IPS-20b (cell line): ENCODE measurements around the gene DEFB108B.
"Not testable (repeated sequence)": the region's sequence is repeated elsewhere in the genome, so short reads cannot be mapped to it uniquely, and the experiment has no call there.

ENCODE experiments used
- H3K27ac ChIP-seq: one replicate; pipeline ENCODE4 v1.5.1; 2013; ENCODE audit warnings: low read length
- H3K27me3 ChIP-seq: 2 replicates; pipeline ENCODE4 v1.6.1; 2013; ENCODE audit warnings: mild to moderate bottlenecking, low read length, inconsistent platforms; ENCODE audit not compliant: insufficient read depth
- H3K36me3 ChIP-seq: 2 replicates; pipeline ENCODE4 v1.6.1; 2013; ENCODE audit warnings: low read depth, mild to moderate bottlenecking, inconsistent platforms, low read length, moderate library complexity; ENCODE audit not compliant: insufficient read depth
- H3K4me1 ChIP-seq: 2 replicates; pipeline ENCODE4 v1.6.1; 2013; ENCODE audit warnings: mild to moderate bottlenecking, control low read depth, inconsistent platforms, low read length, moderate library complexity; ENCODE audit not compliant: insufficient read depth
- H3K4me3 ChIP-seq: 2 replicates; pipeline ENCODE4 v1.5.1; 2013; ENCODE audit warnings: mild to moderate bottlenecking, low read length, inconsistent platforms
- H3K9ac ChIP-seq: 2 replicates; pipeline ENCODE4 v1.6.1; 2013; ENCODE audit warnings: low read depth, mild to moderate bottlenecking, inconsistent platforms, low read length, moderate library complexity
- H3K9me3 ChIP-seq: 2 replicates; pipeline ENCODE4 v1.6.1; 2013; ENCODE audit warnings: mild to moderate bottlenecking, low read depth, low read length, inconsistent platforms; ENCODE audit not compliant: insufficient read depth

DEFB108B gene

GRCh38 chr11:71842720-71843119 lies 9.7 kb downstream of the DEFB108B start:
- H3K9me3 ChIP-seq, H3K4me1 ChIP-seq, H3K27me3 ChIP-seq, H3K27ac ChIP-seq, H3K9ac ChIP-seq, H3K4me3 ChIP-seq, H3K36me3 ChIP-seq: not testable (repeated sequence)

GRCh38 chr11:71843355-71843754 lies 10.4 kb downstream of the DEFB108B start:
- H3K9me3 ChIP-seq, H3K27me3 ChIP-seq, H3K4me1 ChIP-seq, H3K4me3 ChIP-seq, H3K9ac ChIP-seq, H3K36me3 ChIP-seq: not testable (repeated sequence)
- peak overlapping the region; percentile 64 for H3K27ac ChIP-seq

GRCh38 chr11:71843858-71844257 lies 10.9 kb downstream of the DEFB108B start:
- Histone ChIP-seq H3K4me1 (peaks cover 5% of the 10 kb centered on the region), H3K4me3 (no peak overlapping the region), H3K36me3 (no peaks in the 10 kb centered on the region), H3K9me3 (no peaks in the 10 kb centered on the region), H3K27ac (peak overlapping the region; percentile 64), H3K9ac (peak overlapping the region; percentile 37; the same call in 1 of the 2 replicates), H3K27me3 (no peaks in the 10 kb centered on the region)

- H3K4me3 ChIP-seq, H3K4me1 ChIP-seq, H3K9ac ChIP-seq, H3K27me3 ChIP-seq, H3K36me3 ChIP-seq, H3K27ac ChIP-seq, H3K9me3 ChIP-seq: not testable (repeated sequence)
These were observed 20.9 kb downstream of the DEFB108B start for GRCh38 chr11:71853895-71854294.

GRCh38 chr11:71855880-71856279 lies 22.9 kb downstream of the DEFB108B start:
- H3K27me3 ChIP-seq, H3K4me3 ChIP-seq, H3K27ac ChIP-seq, H3K9me3 ChIP-seq, H3K4me1 ChIP-seq, H3K36me3 ChIP-seq, H3K9ac ChIP-seq: not testable (repeated sequence)

GRCh38 chr11:71860835-71861234 lies 27.8 kb downstream of the DEFB108B start:
- H3K4me3 ChIP-seq, H3K4me1 ChIP-seq, H3K27ac ChIP-seq, H3K9me3 ChIP-seq, H3K36me3 ChIP-seq, H3K9ac ChIP-seq, H3K27me3 ChIP-seq: not testable (repeated sequence)

- not testable (repeated sequence) for H3K9ac ChIP-seq, H3K36me3 ChIP-seq, H3K27me3 ChIP-seq, H3K9me3 ChIP-seq, H3K27ac ChIP-seq, H3K4me3 ChIP-seq, H3K4me1 ChIP-seq
These were observed 31.1 kb downstream of the DEFB108B start for GRCh38 chr11:71863978-71864627.

- not testable (repeated sequence) for H3K4me1 ChIP-seq, H3K27me3 ChIP-seq, H3K27ac ChIP-seq, H3K36me3 ChIP-seq, H3K9me3 ChIP-seq, H3K9ac ChIP-seq, H3K4me3 ChIP-seq
These were observed 34.2 kb downstream of the DEFB108B start for GRCh38 chr11:71867209-71867608.

- H3K4me1 ChIP-seq, H3K9me3 ChIP-seq, H3K27ac ChIP-seq, H3K9ac ChIP-seq, H3K4me3 ChIP-seq, H3K36me3 ChIP-seq, H3K27me3 ChIP-seq: not testable (repeated sequence)
These were observed 36.9 kb downstream of the DEFB108B start for GRCh38 chr11:71869931-71870330.

GRCh38 chr11:71870661-71871060 lies 37.7 kb downstream of the DEFB108B start:
- H3K27me3 ChIP-seq, H3K4me3 ChIP-seq, H3K9ac ChIP-seq, H3K36me3 ChIP-seq, H3K9me3 ChIP-seq, H3K4me1 ChIP-seq, H3K27ac ChIP-seq: not testable (repeated sequence)

- H3K4me3 ChIP-seq, H3K9me3 ChIP-seq, H3K27ac ChIP-seq, H3K36me3 ChIP-seq, H3K27me3 ChIP-seq, H3K9ac ChIP-seq, H3K4me1 ChIP-seq: not testable (repeated sequence)
These were observed 43.3 kb downstream of the DEFB108B start for GRCh38 chr11:71876262-71876661.

GRCh38 chr11:71878059-71878458 lies 45.1 kb downstream of the DEFB108B start, which contains the start of gene DEFB131B:
Gene DEFB131B (plus strand): TSS chr11:71878453. CDS start chr11:71878453, 0 bp downstream.
- not testable (repeated sequence) for H3K9me3 ChIP-seq, H3K27me3 ChIP-seq, H3K9ac ChIP-seq, H3K36me3 ChIP-seq, H3K4me1 ChIP-seq, H3K27ac ChIP-seq, H3K4me3 ChIP-seq

- H3K9me3 ChIP-seq, H3K36me3 ChIP-seq, H3K4me3 ChIP-seq, H3K27ac ChIP-seq, H3K9ac ChIP-seq, H3K27me3 ChIP-seq, H3K4me1 ChIP-seq: not testable (repeated sequence)
These were observed 52.8 kb downstream of the DEFB108B start for GRCh38 chr11:71885806-71886205.
